ENCODE measurements around the gene MPL. TPM values are rescaled to one million over a fixed set of nuclear protein-coding genes. Genes with fewer than 3 reads are reported as not detected.

Gene MPL
- total RNA-seq, result 0.08 and 0.34 TPM in 2 replicates

GRCh38 chr1:43337588-43337987, at the start of gene MPL:
TSS of gene MPL (plus strand) at chr1:43337818. CDS start at chr1:43337849, 31 bp downstream.

DNA sequence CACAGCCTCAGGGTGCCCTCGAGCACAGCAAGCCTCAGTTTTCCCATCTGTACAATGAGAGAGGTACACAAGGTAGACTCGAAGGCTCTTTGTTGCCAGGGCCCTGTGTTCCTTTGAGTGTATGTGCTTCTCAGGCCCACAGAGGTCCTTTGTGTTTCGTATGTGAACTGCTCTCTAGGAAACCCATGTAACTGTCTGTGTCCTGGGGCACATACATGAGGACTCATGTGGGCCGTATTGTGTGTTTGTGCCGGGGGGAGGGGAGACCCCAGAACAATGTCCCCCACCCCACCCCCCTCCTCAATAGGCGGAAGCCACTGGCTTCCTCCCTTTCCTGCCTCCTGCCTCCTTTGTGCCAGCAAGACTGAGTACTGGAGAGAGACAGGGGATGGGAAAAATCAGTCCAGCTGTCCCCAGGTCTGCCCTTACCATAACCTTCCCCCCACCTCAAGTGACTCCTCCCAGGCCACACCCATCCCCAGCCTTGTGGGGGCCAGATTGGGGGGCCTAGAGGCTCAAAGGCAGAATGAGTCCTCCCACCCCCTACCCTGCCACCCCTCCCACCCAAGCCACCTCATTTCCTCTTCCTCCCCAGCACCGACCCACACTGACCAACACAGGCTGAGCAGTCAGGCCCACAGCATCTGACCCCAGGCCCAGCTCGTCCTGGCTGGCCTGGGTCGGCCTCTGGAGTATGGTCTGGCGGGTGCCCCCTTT, 37.1 kb upstream of the MPL start, which contains the start of gene TIE1:
Gene TIE1, plus strand, starts transcription at position 605 of the 717 bp plus-strand sequence. Its CDS starts 90 bp downstream, at position 695.

DNA sequence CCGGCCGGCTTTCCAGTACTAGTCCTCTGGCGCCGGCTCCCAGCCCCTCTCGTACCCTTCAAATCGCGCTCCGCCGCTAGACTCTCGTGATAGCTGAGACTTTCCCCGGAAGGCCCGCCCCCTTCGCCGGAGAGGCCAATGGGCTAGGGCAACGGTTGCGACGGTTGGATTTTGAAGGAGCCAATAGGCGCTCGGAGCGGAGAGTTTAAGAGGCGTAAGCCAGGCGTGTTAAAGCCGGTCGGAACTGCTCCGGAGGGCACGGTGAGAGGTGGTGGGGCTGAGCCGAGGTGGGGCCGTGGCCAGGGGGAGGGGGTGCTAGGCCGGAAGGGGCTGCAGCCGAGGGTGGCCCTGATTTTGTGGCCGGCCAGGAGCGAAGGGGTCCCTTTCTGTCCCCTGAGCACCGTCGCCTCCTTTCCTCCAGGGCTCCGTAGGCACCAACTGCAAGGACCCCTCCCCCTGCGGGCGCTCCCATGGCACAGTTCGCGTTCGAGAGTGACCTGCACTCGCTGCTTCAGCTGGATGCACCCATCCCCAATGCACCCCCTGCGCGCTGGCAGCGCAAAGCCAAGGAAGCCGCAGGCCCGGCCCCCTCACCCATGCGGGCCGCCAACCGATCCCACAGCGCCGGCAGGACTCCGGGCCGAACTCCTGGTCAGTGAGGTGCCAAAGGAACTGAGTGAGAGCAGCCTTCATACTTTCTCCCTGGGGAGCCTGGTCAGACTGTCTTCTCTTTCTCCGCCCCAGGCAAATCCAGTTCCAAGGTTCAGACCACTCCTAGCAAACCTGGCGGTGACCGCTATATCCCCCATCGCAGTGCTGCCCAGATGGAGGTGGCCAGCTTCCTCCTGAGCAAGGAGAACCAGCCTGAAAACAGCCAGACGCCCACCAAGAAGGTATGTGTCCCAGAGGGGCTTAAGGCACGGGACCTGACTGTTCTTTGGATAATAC, 21.4 kb downstream of the MPL start, which contains the start of gene CDC20:
Gene CDC20, plus strand, starts transcription at position 236 of the 948 bp plus-strand sequence. Its CDS starts 235 bp downstream, at position 471.

GRCh38 chr1:43367904-43368645, 30.5 kb downstream of the MPL start, which contains the start of gene ELOVL1:
TSS of gene ELOVL1 (minus strand) at chr1:43368011. CDS start at chr1:43365609, 2,402 bp downstream.

DNA sequence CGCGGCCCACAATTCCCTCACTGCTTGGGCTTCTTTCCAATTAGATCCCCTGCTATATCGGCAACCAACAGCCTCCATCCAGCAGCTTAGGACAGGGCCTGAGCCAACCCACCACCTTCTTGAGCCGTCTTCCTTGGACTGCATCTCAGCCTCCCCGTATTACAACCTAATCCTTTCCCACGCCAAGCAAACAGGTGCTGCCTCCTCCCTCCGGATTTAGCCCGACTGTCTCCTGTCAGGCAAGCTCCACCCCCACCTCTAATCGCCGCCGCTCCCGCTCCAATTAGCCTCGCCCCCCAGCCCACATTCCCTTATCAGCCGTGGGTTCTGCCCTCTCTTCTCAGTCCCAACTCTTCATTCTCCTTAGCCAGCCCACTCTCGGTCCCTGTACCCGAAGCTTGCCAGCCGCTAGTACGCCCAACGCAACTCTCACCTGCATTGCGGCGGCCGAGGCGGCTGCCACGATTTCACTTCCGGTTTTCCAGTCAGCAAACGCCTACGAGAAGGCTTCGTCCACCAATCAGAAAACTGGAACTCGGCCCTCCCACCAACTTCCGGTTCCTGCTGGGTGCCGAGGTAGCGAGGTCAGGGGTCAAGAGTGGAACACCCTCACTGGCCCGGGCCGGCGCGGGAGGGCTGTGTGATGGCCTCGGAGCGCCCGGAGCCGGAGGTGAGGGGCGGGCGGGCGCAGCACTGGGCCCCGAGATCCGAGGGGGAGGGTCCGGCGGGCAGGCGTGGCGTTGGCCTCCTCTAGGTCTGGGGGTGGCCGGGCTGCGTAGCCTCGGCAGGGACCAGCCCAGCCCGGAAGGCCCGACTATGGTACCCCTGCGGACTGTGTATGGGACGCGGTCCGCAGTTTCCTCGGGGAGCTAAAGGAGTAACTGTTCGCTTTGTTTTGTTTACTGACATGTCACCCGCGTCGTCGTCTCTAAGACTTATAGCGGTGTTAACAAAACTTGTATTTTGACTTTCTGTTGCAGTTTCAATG, 52.0 kb downstream of the MPL start, which contains the start of the genes MED8 and SZT2:
Gene MED8, minus strand, starts transcription at position 475 of the 988 bp plus-strand sequence. Its CDS starts 36 bp downstream, at position 439.
Gene SZT2, plus strand, starts transcription at position 574 of the 988 bp plus-strand sequence. Its CDS starts 70 bp downstream, at position 644.

Other genes starting within 250 kb of the MPL start
- gene EBNA1BP2, start 165.5 kb upstream of the MPL start, total RNA-seq, result 121 and 224 TPM in 2 replicates
- gene CFAP57, start 165.5 kb upstream of the MPL start, total RNA-seq, result 0.34 and 0.86 TPM in 2 replicates
- 3.0 and 4.3 TPM in 2 replicates for gene TMEM125, start 67.8 kb upstream of the MPL start, total RNA-seq
- gene C1orf210, start 52.2 kb upstream of the MPL start, total RNA-seq, result 2.8 and 5.7 TPM in 2 replicates
- not detected in 2 replicates for gene TIE1, start 36.8 kb upstream of the MPL start, total RNA-seq
- gene CDC20, start 21.2 kb downstream of the MPL start, total RNA-seq, result 63.1 and 277 TPM in 2 replicates
- 126 and 140 TPM in 2 replicates for gene ELOVL1, start 30.2 kb downstream of the MPL start, total RNA-seq
- 46.2 and 46.3 TPM in 2 replicates for gene MED8, start 52.0 kb downstream of the MPL start, total RNA-seq
- gene SZT2, start 52.1 kb downstream of the MPL start, total RNA-seq, result 9.8 and 9.9 TPM in 2 replicates
- gene HYI, start 116.1 kb downstream of the MPL start, total RNA-seq, result 87.8 and 97.3 TPM in 2 replicates
- gene PTPRF, start 193.1 kb downstream of the MPL start, total RNA-seq, result 152 and 204 TPM in 2 replicates

Data from hair follicular keratinocyte (primary cell).